Hepatocyte (in vitro differentiated cells): ENCODE results near the gene GMDS.

Source experiments
- CTCF ChIP-seq: fragments of 200-600 bp; sonication (generic); IDR thresholded peaks from 2 replicates; pipeline ENCODE4 v1.5.1; 2016; ENCODE audit warnings: antibody characterized with exemption, mild to moderate bottlenecking; ENCODE audit not compliant: poor library complexity
- EZH2 ChIP-seq: fragments of 200-600 bp; sonication (generic); IDR thresholded peaks from 2 replicates; pipeline ENCODE4 v1.6.1; 2016; ENCODE audit warnings: antibody characterized with exemption, mild to moderate bottlenecking, borderline replicate concordance

GRCh38 chr6:1971612-1972011 is 273.8 kb downstream of the GMDS start:
- TF ChIP-seq CTCF (no peak), EZH2 (no peak)
